Transverse colon (tissue), 4 donors: Measurements from ENCODE around the gene ISOC1. TPM values are rescaled to one million over a fixed set of nuclear protein-coding genes. Genes with fewer than 3 reads are reported as not detected.

Experiments used
- DNase-seq: peaks from one replicate; pipeline ENCODE4 v3.0.0-alpha.2; 2019
- H3K27ac ChIP-seq, 4 donors: fragments of 200-600 bp; sonication (generic); 2 replicates each; pipeline ENCODE4 v1.5.1; 2016 to 2018; ENCODE audit warnings: inconsistent platforms in 4 of 4
- H3K27me3 ChIP-seq: fragments of 200-600 bp; sonication (generic); 2 replicates; pipeline ENCODE4 v1.5.1; 2017; ENCODE audit warnings: inconsistent platforms
- H3K36me3 ChIP-seq, 4 donors: fragments of 200-600 bp; sonication (generic); 2 replicates each; pipeline ENCODE4 v1.5.1; 2017 to 2019; ENCODE audit warnings: inconsistent platforms in 4 of 4
- H3K4me1 ChIP-seq, 4 donors: fragments of 200-600 bp; sonication (generic); 2 replicates each; pipeline ENCODE4 v1.5.1; 2017 to 2020; ENCODE audit warnings: inconsistent platforms in 4 of 4
- H3K4me3 ChIP-seq, 4 donors: fragments of 200-600 bp; sonication (generic); 1 replicate in 1 of 4; 2 replicates in 3 of 4; pipeline versions ENCODE4 v1.5.1 to v1.6.1; 2017 to 2019; ENCODE audit warnings: inconsistent platforms in 4 of 4
- H3K9me3 ChIP-seq, 2 donors: fragments of 200-600 bp; sonication (generic); 2 replicates each; pipeline ENCODE4 v1.5.1; 2017 to 2019; ENCODE audit warnings: inconsistent platforms in 2 of 2
- EP300 ChIP-seq: sonication (generic); formaldehyde crosslinking; IDR thresholded peaks from one replicate; pipeline ENCODE4 v1.6.1; 2017; ENCODE audit warnings: antibody characterized with exemption, low read depth
- POLR2A ChIP-seq: fragments of 450-650 bp; IDR thresholded peaks from one replicate; pipeline ENCODE4 v1.6.1; 2016; ENCODE audit warnings: antibody characterized with exemption, mild to moderate bottlenecking, moderate library complexity
- POLR2AphosphoS5 ChIP-seq, 3 donors: sonication (generic); formaldehyde crosslinking; IDR thresholded peaks; one replicate each; pipeline ENCODE4 v1.6.1; 2016; ENCODE audit warnings: antibody characterized with exemption in 3 of 3
- WGBS, 2 donors: methylation state at CpG; one replicate each; pipeline ENCODE4 v1.1.5; 2018; ENCODE audit warnings: low coverage in 1 of 2; 5-methylcytosine and 5-hydroxymethylcytosine counted together
- in situ Hi-C, 4 donors: fragments of 200-750 bp; cut with MboI; loops; one replicate each; pipeline versions ENCODE4 v1.15.0 to v1.15.1; 2017; ENCODE audit warnings: low sequenced_read_pairs in 3 of 4, low pct_ligation_motif_present in 1 of 4, low pct_unique_long_range_greater_than_20kb in 1 of 4
- intact Hi-C: fragments of 100-400 bp; cut with DNase I; formaldehyde crosslinking; loops from one replicate; pipeline ENCODE4 v1.15.1; 2023; ENCODE audit warnings: low total_unique reads
- total RNA-seq, 4 donors: library from RNA; depleted of rRNA; stranded (reverse); fragments of >200 nt; gene quantifications; one replicate each; pipeline ENCODE4 v1.1.0, GENCODE V29; 2016
- TF ChIP-seq, protein P1 (sequence below), 5 experiments: fragments of 200-600 bp in 3 of 5; fragments of 450-650 bp in 2 of 5; sonication (generic) in 3 of 5; IDR thresholded peaks; 1 replicate in 2 of 5; 2 replicates in 3 of 5; pipeline ENCODE4 v1.5.1; 2016 to 2017; ENCODE audit warnings: antibody characterized with exemption in 5 of 5, inconsistent platforms in 3 of 5, mild to moderate bottlenecking in 2 of 5, moderate library complexity in 1 of 5

ISOC1 gene
- total RNA-seq, 4 donors from 2014 or later, result 18.7 to 57.1 (median 32.7) TPM

DNA sequence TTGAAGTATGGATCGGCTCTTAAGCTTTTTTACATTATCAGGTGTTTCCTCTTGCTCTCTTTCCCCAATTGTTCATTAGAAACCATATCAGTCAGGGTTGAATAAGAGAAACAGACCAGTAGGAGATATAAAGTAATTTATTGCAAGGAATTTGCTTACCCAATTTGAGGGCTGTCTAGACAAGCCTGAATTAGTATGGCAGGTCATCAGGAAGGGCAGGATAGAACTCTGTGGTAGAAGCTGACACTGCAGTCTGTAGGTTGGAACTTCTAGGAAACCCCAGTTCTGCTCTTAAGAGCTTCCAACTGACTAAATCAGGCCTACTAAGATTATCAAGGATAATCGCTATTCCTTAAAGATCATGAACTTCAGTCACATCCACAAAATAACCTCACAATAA lies 24.3 kb downstream of the ISOC1 start:
- Histone ChIP-seq H3K4me1 (no peaks in the 10 kb centered on the region), H3K27me3 (no peaks in the 10 kb centered on the region), H3K27ac (no peak overlapping the region), H3K36me3 (no peaks in the 10 kb centered on the region), H3K4me3 (no peak overlapping the region), H3K9me3 (no peaks in the 10 kb centered on the region)
- intact Hi-C loops (no loop called here), in situ Hi-C loops (no loop called here)
- TF ChIP-seq EP300 (no peak), POLR2A (no peak), POLR2AphosphoS5 (IDR thresholded peaks at IDR 0.05) (no peak)
- TF ChIP-seq, protein P1, sequence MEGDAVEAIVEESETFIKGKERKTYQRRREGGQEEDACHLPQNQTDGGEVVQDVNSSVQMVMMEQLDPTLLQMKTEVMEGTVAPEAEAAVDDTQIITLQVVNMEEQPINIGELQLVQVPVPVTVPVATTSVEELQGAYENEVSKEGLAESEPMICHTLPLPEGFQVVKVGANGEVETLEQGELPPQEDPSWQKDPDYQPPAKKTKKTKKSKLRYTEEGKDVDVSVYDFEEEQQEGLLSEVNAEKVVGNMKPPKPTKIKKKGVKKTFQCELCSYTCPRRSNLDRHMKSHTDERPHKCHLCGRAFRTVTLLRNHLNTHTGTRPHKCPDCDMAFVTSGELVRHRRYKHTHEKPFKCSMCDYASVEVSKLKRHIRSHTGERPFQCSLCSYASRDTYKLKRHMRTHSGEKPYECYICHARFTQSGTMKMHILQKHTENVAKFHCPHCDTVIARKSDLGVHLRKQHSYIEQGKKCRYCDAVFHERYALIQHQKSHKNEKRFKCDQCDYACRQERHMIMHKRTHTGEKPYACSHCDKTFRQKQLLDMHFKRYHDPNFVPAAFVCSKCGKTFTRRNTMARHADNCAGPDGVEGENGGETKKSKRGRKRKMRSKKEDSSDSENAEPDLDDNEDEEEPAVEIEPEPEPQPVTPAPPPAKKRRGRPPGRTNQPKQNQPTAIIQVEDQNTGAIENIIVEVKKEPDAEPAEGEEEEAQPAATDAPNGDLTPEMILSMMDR (IDR thresholded peaks at IDR 0.05), result no peak
- no peak for DNase-seq
- 94% methylated on average over 2 of the region's 2 CpGs; no CpG with 5 or more reads in 1 of the 2 donors for WGBS, 2 donors

DNA sequence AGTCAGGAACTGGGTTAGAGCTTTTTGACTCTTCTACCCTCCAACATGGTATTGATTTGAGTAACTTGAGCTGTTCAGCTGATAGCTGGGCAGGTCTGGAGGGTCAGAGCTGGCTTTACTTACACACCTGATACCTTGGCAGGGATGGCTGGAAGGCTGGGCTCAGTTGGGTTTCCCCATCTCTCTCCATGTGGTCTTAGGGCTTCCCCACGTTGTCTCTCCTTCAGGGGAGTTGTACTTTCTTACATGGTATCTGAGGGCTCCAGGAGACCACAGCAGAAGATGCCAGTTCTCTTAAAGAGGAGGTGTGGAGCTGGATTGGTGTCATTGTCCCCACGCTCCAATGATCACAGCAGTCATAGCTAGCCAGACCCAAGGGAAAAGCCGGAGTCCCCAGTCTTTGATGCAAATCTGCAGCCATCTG lies 25.6 kb downstream of the ISOC1 start:
- no peaks in the 10 kb centered on the region for H3K27me3 ChIP-seq
- H3K4me3 ChIP-seq, result no peak overlapping the region
- TF ChIP-seq EP300, result no peak
- no peak for TF ChIP-seq POLR2A
- no peak for TF ChIP-seq POLR2AphosphoS5 (IDR thresholded peaks at IDR 0.05)
- TF ChIP-seq, protein P1 (IDR thresholded peaks at IDR 0.05), result no peak
- WGBS, 2 donors, result 64 to 100% methylated on average over 1 to 3 of the region's 3 CpGs
- in situ Hi-C loops (no loop called here), intact Hi-C loops (no loop called here)
- H3K36me3 ChIP-seq, result no peaks in the 10 kb centered on the region
- no peak overlapping the region for H3K27ac ChIP-seq
- H3K4me1 ChIP-seq, result no peaks in the 10 kb centered on the region
- no peaks in the 10 kb centered on the region for H3K9me3 ChIP-seq
- no peak for DNase-seq

DNA sequence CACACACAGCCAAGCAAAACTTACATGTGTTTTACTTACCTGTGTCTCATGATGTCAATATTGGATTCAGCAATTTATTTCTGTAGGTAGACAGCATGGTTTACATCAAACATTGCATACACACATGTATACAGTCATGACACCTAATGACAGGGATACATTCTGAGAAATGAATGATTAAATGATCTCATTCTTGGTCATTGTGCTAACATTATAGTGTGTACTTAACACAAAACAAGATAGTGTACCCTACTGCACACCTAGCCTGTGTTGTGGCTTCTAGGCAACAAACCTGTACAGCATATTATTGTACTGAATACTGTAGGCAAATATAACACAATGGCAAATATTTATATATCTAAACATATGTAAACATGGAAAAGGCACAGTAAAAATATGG lies 28.0 kb downstream of the ISOC1 start:
- no peaks in the 10 kb centered on the region for H3K27me3 ChIP-seq
- H3K9me3 ChIP-seq, result no peaks in the 10 kb centered on the region
- in situ Hi-C loops, result no loop called here
- no peak overlapping the region for H3K27ac ChIP-seq
- no peak for TF ChIP-seq POLR2A
- no peak for TF ChIP-seq EP300
- TF ChIP-seq, protein P1 (IDR thresholded peaks at IDR 0.05), result no peak
- no peak for TF ChIP-seq POLR2AphosphoS5 (IDR thresholded peaks at IDR 0.05)
- no peak for DNase-seq
- H3K4me3 ChIP-seq, result no peak overlapping the region
- H3K36me3 ChIP-seq, result no peaks in the 10 kb centered on the region
- intact Hi-C loops, result no loop called here
- H3K4me1 ChIP-seq, result peaks cover 0 to 4% (median 2%) of the 10 kb centered on the region in 4 donors

DNA sequence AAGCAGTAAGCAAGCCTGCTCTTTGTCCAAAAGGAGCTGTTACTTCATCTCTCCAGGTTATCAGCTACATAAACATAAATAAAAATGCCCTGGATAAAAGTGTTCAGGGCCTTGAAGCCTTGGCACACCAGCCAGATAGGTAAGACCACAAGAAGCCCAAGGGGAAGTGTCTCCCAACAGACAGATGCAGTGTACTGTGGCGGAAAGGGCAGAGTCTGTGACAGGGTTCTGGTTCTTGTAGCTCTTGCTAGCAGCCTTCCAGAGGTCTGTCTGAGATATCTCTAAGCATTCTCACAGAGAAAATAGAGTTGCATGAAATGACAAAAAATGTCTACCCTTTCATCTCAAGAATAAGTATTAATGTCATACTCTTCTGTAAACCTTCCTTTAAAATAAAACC lies 30.1 kb downstream of the ISOC1 start:
- no peak for DNase-seq
- intact Hi-C loops, result no loop called here
- in situ Hi-C loops, result no loop called here

More for the DNA sequence above, 30.1 kb downstream of the ISOC1 start:
- Histone ChIP-seq H3K36me3 (no peaks in the 10 kb centered on the region), H3K9me3 (no peaks in the 10 kb centered on the region), H3K27me3 (no peaks in the 10 kb centered on the region), H3K4me1 (peaks cover 0 to 4% (median 2%) of the 10 kb centered on the region in 4 donors), H3K27ac (no peak overlapping the region), H3K4me3 (no peak overlapping the region)
- 94% methylated on average over 1 of the region's 1 CpG; no CpG with 5 or more reads in 1 of the 2 donors for WGBS, 2 donors
- no peak for TF ChIP-seq POLR2A
- TF ChIP-seq, protein P1 (IDR thresholded peaks at IDR 0.05), result no peak
- TF ChIP-seq POLR2AphosphoS5 (IDR thresholded peaks at IDR 0.05), result no peak
- no peak for TF ChIP-seq EP300
